K562 (cell line): ENCODE measurements around the gene TNNT2. TPM values are rescaled to one million over a fixed set of nuclear protein-coding genes. Genes with fewer than 3 reads are reported as not detected.

Experiments
- BACH1 ChIP-seq: fragments of 200-800 bp; sonication (Bioruptor generic); IDR thresholded peaks from 2 replicates; pipeline ENCODE4 v1.6.1; 2016; ENCODE audit warnings: missing genetic modification characterization, missing compliant biosample characterization
- CBX1 ChIP-seq: sonication (generic); IDR thresholded peaks from 2 replicates; pipeline ENCODE4 v1.6.1; 2016; ENCODE audit warnings: antibody characterized with exemption, low read depth, mild to moderate bottlenecking
- GTF2F1 ChIP-seq: IDR thresholded peaks from 2 replicates; pipeline ENCODE4 v1.6.1; 2011; ENCODE audit warnings: low read depth, low read length, improper control_type of control experiment
- HLTF ChIP-seq: fragments of 450-650 bp; IDR thresholded peaks from 2 replicates; pipeline ENCODE4 v1.6.1; 2016
- HMGN3 ChIP-seq: IDR thresholded peaks from 2 replicates; pipeline ENCODE4 v1.6.1; 2011; ENCODE audit warnings: borderline replicate concordance, low read depth, mild to moderate bottlenecking, mixed read lengths, low read length; ENCODE audit not compliant: insufficient read length; ENCODE audit errors: extremely low read depth
- STAT5A ChIP-seq: IDR thresholded peaks from 2 replicates; pipeline ENCODE4 v1.6.1; 2012; ENCODE audit warnings: low read length, inconsistent platforms, borderline replicate concordance
- ZFP36 ChIP-seq: fragments of 150-350 bp; IDR thresholded peaks from 2 replicates; pipeline ENCODE4 v1.6.1; 2018; ENCODE audit warnings: low read length, low read depth; ENCODE audit not compliant: partially characterized antibody
- ZNF347 ChIP-seq: fragments of 450-650 bp; formaldehyde crosslinking; IDR thresholded peaks from 2 replicates; pipeline ENCODE4 v1.4.0; 2020; ENCODE audit warnings: low read depth, mild to moderate bottlenecking, moderate library complexity
- ZNF445 ChIP-seq: fragments of 250-450 bp; sonication (Bioruptor Pico); IDR thresholded peaks from 2 replicates; pipeline ENCODE4 v1.4.0; 2020; ENCODE audit warnings: low read depth, mild to moderate bottlenecking, moderate library complexity
- ZNF717 ChIP-seq: fragments of 250-450 bp; sonication (Bioruptor Pico); IDR thresholded peaks from 2 replicates; pipeline ENCODE4 v1.5.0; 2021
- ZNF780A ChIP-seq: fragments of 250-450 bp; sonication (Bioruptor Pico); IDR thresholded peaks from 2 replicates; pipeline ENCODE4 v1.5.0; 2021; ENCODE audit warnings: mild to moderate bottlenecking
- polyA plus RNA-seq, 8 experiments: library from polyadenylated mRNA; depleted of rRNA in 4 of 8; stranded (reverse) in 5 of 8; unstranded in 3 of 8; fragments of >200 nt; fragmentation: Nextera tagmentation in 2 of 8; fragmentation: Illumina TruSeq in 1 of 8; extraction: Ambion mirVana in 2 of 8; extraction: Trizol in 1 of 8; gene quantifications; 2 replicates each; pipeline versions ENCODE4 v1.2.1 to v1.2.3, GENCODE V29; 2011 to 2014; ENCODE audit warnings: inconsistent platforms in 1 of 8, missing spikeins in 1 of 8
- total RNA-seq, 7 experiments: library from RNA; depleted of rRNA in 6 of 7; stranded (reverse); fragments of >200 nt in 6 of 7; fragmentation: Illumina TruSeq in 2 of 7; extraction: Trizol in 2 of 7; gene quantifications; 2 replicates each; pipeline versions ENCODE4 v1.2.1 to v1.2.3, GENCODE V29; 2011 to 2021; ENCODE audit warnings: low replicate concordance in 1 of 7
- TF ChIP-seq, protein P1 (sequence below): fragments of 450-650 bp; formaldehyde crosslinking; IDR thresholded peaks from 2 replicates; pipeline ENCODE4 v1.4.0; 2020; ENCODE audit warnings: mild to moderate bottlenecking, moderate library complexity
- TF ChIP-seq, protein P2 (sequence below): sonication (generic); formaldehyde crosslinking; IDR thresholded peaks from 2 replicates; pipeline ENCODE4 v1.8.1; 2023; ENCODE audit warnings: mild to moderate bottlenecking, missing genetic modification reagents
- TF ChIP-seq, protein P3 (sequence below), 2 experiments: fragments of 150-350 bp in 1 of 2; IDR thresholded peaks; 2 replicates each; pipeline ENCODE4 v1.6.1; 2012 to 2016; ENCODE audit warnings: low read depth in 2 of 2, low read length in 2 of 2, mild to moderate bottlenecking in 1 of 2, moderate library complexity in 1 of 2
- TF ChIP-seq, protein P4 (sequence below): fragments of 250-450 bp; sonication (Bioruptor Pico); IDR thresholded peaks from 2 replicates; pipeline ENCODE4 v1.9.0; 2021; ENCODE audit warnings: mild to moderate bottlenecking, inconsistent platforms

Gene TNNT2
- total and polyA plus RNA-seq, 9 of the 15 experiments (the other 6 are each of a cell fraction or from before 2014, with no cell fraction given), result not detected

DNA sequence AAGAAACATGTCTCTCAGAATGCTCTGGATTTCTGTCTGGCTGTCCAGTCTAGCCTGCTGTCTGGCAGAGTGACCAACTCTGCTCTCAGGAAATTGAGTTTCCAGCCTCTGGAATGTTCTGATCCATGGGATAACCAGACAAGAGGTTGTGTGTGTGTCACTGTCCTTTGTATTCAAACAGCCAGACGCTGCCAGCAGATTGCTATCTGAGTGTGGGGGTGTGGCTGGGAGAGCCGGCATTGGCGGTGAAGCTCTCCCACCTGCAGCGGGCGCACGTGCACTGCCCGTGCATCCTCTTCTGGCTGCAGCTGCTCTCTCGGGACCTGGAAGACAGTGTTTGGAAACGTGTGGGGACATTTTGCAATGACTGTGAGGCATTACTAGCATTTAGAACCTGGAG, 68.1 kb downstream of the TNNT2 start (continued):
- TF ChIP-seq, protein P1, sequence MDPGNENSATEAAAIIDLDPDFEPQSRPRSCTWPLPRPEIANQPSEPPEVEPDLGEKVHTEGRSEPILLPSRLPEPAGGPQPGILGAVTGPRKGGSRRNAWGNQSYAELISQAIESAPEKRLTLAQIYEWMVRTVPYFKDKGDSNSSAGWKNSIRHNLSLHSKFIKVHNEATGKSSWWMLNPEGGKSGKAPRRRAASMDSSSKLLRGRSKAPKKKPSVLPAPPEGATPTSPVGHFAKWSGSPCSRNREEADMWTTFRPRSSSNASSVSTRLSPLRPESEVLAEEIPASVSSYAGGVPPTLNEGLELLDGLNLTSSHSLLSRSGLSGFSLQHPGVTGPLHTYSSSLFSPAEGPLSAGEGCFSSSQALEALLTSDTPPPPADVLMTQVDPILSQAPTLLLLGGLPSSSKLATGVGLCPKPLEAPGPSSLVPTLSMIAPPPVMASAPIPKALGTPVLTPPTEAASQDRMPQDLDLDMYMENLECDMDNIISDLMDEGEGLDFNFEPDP (CRISPR knock-in tag), result no peak
- TF ChIP-seq, protein P2, sequence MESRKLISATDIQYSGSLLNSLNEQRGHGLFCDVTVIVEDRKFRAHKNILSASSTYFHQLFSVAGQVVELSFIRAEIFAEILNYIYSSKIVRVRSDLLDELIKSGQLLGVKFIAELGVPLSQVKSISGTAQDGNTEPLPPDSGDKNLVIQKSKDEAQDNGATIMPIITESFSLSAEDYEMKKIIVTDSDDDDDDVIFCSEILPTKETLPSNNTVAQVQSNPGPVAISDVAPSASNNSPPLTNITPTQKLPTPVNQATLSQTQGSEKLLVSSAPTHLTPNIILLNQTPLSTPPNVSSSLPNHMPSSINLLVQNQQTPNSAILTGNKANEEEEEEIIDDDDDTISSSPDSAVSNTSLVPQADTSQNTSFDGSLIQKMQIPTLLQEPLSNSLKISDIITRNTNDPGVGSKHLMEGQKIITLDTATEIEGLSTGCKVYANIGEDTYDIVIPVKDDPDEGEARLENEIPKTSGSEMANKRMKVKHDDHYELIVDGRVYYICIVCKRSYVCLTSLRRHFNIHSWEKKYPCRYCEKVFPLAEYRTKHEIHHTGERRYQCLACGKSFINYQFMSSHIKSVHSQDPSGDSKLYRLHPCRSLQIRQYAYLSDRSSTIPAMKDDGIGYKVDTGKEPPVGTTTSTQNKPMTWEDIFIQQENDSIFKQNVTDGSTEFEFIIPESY, result no peak
- no peak for TF ChIP-seq ZNF717 (CRISPR knock-in tag)
- no peak for TF ChIP-seq STAT5A
- no peak for TF ChIP-seq ZNF347 (CRISPR knock-in tag)
- peak; percentile 71 for TF ChIP-seq HMGN3
- TF ChIP-seq HLTF, result no peak
- TF ChIP-seq, protein P3, sequence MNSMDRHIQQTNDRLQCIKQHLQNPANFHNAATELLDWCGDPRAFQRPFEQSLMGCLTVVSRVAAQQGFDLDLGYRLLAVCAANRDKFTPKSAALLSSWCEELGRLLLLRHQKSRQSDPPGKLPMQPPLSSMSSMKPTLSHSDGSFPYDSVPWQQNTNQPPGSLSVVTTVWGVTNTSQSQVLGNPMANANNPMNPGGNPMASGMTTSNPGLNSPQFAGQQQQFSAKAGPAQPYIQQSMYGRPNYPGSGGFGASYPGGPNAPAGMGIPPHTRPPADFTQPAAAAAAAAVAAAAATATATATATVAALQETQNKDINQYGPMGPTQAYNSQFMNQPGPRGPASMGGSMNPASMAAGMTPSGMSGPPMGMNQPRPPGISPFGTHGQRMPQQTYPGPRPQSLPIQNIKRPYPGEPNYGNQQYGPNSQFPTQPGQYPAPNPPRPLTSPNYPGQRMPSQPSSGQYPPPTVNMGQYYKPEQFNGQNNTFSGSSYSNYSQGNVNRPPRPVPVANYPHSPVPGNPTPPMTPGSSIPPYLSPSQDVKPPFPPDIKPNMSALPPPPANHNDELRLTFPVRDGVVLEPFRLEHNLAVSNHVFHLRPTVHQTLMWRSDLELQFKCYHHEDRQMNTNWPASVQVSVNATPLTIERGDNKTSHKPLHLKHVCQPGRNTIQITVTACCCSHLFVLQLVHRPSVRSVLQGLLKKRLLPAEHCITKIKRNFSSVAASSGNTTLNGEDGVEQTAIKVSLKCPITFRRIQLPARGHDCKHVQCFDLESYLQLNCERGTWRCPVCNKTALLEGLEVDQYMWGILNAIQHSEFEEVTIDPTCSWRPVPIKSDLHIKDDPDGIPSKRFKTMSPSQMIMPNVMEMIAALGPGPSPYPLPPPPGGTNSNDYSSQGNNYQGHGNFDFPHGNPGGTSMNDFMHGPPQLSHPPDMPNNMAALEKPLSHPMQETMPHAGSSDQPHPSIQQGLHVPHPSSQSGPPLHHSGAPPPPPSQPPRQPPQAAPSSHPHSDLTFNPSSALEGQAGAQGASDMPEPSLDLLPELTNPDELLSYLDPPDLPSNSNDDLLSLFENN (IDR thresholded peaks at IDR 0.05; ENCODE audit: low read depth in 2 of 2, low read length in 2 of 2), result no peak
- TF ChIP-seq, protein P4, sequence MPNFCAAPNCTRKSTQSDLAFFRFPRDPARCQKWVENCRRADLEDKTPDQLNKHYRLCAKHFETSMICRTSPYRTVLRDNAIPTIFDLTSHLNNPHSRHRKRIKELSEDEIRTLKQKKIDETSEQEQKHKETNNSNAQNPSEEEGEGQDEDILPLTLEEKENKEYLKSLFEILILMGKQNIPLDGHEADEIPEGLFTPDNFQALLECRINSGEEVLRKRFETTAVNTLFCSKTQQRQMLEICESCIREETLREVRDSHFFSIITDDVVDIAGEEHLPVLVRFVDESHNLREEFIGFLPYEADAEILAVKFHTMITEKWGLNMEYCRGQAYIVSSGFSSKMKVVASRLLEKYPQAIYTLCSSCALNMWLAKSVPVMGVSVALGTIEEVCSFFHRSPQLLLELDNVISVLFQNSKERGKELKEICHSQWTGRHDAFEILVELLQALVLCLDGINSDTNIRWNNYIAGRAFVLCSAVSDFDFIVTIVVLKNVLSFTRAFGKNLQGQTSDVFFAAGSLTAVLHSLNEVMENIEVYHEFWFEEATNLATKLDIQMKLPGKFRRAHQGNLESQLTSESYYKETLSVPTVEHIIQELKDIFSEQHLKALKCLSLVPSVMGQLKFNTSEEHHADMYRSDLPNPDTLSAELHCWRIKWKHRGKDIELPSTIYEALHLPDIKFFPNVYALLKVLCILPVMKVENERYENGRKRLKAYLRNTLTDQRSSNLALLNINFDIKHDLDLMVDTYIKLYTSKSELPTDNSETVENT (CRISPR knock-in tag), result no peak
- TF ChIP-seq ZNF445 (CRISPR knock-in tag), result no peak
- TF ChIP-seq CBX1, result no peak
- TF ChIP-seq ZNF780A (CRISPR knock-in tag), result no peak
- TF ChIP-seq BACH1 (tag), result no peak
- TF ChIP-seq GTF2F1, result no peak
- TF ChIP-seq ZFP36, result no peak
